Dedifferentiated amniotic fluid mesenchymal stem cell (primary cell): ENCODE results near the gene SVEP1.
"Not testable (repeated sequence)": the region's sequence is repeated elsewhere in the genome, so short reads cannot be mapped to it uniquely, and the experiment has no call there.

Experiments used
- DNase-seq: peaks from one replicate; pipeline ENCODE4 v3.0.0-alpha.2; 2016; ENCODE audit errors: extremely low spot score

SVEP1 gene

DNA sequence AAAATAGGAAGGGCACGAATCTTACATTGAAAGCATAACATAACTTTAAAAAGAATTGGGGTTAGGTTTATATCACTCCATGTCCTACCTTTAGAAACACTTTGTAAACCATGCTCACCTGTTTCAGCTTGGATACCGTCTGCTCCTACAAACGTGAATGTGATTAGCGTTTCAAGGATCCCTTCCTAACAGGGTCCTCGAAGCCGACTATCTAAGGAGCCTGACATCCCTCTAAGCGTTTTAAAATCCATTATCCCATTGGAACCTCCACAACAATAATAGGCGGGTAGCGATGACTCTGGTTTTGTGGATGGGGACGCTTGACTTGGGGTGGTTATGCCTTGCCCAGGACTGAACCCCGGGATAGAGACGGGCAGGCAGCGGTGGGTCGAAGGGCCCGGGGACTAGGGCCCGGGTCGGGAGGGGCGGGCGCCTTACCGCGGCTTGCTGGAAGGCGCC, 937 bp downstream of the SVEP1 start:
- DNase-seq: no peak

DNA sequence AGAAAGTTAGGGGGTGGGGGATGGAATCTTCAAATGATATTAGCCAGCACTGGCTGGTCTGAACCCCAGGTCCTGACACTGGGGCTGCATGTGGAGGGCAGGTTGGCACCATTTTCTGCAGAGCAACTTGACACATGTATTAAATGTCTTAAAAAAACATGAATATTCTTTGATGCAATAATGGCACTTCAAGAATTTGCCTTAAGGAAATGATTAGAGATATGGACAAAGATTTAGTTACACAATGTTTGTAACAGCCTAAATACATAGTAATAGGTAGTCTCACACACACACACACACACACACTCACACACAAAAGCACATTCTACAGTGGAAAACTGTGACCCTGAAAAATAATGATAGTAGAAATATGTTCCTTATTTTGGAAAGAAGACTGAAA, 3.6 kb downstream of the SVEP1 start:
- no peak for DNase-seq

GRCh38 chr9:110575169-110575568, 4.4 kb downstream of the SVEP1 start:
- no peak for DNase-seq

GRCh38 chr9:110573305-110573704, 6.2 kb downstream of the SVEP1 start:
- DNase-seq: no peak

- DNase-seq: no peak
Observed at GRCh38 chr9:110571801-110572483, 7.6 kb downstream of the SVEP1 start.

DNA sequence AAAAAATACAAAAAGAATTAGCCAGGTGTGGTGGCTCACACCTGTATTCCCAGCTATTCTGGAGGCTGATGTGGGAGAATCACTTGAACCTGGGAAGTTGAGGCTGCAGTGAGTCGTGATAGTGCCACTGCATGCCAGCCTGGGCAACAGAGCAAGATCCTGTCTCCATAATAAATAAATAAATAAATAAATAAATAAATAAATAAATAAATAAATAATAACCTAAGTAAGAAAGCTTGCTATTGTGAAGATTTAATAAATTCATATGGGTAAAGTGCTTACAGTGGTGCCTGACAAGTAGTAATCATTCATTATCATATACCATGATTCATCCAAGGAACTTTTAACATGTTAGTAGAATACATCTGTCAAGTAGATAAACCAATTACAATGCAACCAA, 13.4 kb downstream of the SVEP1 start:
- no peak for DNase-seq

GRCh38 chr9:110561826-110562225, 17.7 kb downstream of the SVEP1 start:
- DNase-seq: no peak

- no peak for DNase-seq
Observed at GRCh38 chr9:110559869-110560268, 19.7 kb downstream of the SVEP1 start.

GRCh38 chr9:110555551-110556331, 23.8 kb downstream of the SVEP1 start:
- peak; percentile 76 for DNase-seq

DNA sequence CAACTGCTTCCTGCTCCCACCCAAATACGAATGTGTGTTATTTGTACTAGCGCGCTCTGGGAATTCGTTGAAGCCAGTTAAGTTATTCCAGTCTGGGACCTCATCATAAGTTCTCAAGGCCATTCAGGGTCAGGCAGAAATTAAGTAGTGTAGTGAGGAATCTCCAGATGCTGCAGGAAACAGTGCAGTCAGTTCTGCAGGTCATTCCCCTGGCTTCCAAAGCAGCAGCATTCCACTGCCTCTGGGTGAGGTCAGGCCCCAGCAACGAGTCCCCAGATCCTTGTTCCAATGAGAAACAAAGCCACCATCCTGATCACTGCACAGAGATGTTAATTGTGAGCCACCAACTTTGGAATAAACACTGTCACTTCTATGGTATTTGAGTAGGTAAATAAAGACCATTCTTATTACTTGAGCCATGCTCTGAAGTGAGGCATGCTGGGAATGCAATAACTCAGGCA, 33.1 kb downstream of the SVEP1 start:
- DNase-seq: no peak

GRCh38 chr9:110545705-110546104, 33.8 kb downstream of the SVEP1 start:
- no peak for DNase-seq

GRCh38 chr9:110543631-110544051, 35.9 kb downstream of the SVEP1 start:
- no peak for DNase-seq

DNA sequence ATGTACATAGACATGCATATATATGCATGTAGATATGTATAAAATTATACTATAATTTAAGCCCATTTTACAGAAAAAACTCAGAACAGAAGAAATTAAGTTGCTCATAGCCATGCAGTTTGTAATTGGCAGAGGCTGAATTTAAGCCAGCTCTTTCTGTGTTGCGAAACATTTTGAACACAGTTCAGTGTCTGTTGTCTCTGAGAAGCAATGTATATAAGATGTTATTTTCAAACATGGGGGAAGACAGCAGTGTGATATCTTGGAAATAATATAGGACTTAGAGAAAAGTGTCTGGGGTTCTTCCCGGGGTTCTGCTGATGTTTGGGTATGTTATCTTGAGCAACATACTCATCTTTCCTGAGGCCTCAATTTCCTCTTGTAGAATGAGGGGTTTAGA, 37.6 kb downstream of the SVEP1 start:
- no peak for DNase-seq

DNA sequence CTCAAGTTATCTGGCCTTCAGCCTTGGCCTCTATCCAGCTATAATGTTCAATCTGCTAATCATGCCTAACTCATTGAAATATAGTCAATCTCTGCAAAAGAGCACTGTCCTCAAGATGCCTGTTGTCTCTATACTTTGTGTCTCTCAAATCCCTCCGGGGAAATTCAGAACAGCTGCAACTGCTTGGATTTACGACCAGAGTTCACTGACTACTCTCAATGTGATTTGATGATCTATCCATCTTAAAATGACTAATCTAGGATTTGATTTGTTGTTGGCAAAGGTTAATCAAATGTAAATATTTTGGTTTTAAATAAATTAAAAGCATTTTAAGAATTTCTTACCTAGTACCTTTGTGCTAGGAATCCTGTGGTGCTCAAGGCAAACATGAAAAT, 40.9 kb downstream of the SVEP1 start:
- no peak for DNase-seq

DNA sequence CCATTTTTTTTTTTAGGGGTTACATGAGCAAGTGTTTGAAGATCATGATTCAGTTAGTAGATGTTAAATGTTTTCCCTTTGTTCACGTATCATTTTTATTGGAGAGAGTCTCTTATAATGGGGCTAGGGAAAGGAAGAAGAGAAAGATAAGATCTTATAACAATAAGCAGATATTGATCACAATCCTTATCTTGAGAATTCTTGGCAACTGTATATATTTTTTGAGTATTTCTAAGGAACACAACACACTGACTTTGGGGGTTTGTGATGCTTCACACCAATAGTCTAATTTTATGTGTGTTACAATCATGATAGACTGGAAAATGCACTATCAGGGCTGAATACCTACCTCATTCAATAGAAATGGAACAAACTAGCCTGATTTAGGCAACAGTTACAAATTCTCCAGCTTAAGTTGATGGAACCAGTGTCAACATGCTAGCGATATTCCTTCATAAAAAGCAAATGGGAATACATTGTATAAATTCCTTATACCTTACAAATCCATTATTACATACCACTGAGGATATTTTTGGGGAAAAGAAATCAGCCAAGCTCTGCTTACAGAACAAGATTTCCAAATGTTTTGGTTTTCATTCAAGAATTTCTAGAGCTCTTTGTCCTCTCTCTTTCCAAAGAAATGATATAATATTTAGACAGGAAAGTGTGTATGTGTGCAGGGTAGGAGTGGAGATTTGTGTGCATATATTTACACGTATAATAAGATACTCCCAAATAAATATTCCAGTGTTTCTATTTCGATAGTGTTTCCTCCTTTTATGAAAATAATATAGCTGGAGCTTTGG, 41.5 kb downstream of the SVEP1 start:
- peak; percentile 74 for DNase-seq

DNA sequence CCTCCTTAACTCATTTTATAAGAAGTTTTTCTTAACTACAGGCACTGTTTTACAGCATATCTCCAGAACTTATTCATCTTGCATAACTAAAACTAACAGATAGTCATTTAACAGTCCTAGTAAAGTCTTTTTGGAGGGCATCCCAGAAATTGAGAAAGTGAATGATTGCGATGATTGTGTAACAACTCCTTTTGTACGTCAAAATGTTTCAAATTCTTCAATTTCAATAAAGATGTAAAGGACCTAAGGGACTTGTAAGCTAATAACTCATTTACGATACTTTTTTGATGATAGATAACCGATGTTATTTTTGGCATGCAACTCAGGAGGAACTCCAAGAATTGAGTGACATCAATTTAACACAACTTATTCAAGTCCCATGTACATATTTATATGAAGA, 42.7 kb downstream of the SVEP1 start:
- DNase-seq: peak; percentile 63

DNA sequence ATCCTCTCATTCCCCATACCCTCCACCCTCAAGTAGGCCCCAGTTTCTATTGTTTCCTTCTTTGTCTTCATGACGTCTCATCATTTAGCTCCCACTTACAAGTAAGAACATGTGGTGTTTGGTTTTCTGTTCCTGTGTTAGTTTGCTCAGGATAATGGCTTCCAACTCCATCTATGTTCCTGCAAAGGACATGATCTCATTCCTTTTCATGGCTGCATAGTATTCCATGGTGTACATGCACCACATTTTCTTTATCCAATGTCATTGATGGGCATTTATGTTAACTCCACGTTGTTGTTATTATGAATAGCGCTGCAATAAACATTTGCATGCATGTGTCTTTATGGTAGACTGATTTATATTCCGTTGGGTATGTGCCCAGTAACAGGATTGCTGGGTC, 45.4 kb downstream of the SVEP1 start:
- DNase-seq: not testable (repeated sequence)

DNA sequence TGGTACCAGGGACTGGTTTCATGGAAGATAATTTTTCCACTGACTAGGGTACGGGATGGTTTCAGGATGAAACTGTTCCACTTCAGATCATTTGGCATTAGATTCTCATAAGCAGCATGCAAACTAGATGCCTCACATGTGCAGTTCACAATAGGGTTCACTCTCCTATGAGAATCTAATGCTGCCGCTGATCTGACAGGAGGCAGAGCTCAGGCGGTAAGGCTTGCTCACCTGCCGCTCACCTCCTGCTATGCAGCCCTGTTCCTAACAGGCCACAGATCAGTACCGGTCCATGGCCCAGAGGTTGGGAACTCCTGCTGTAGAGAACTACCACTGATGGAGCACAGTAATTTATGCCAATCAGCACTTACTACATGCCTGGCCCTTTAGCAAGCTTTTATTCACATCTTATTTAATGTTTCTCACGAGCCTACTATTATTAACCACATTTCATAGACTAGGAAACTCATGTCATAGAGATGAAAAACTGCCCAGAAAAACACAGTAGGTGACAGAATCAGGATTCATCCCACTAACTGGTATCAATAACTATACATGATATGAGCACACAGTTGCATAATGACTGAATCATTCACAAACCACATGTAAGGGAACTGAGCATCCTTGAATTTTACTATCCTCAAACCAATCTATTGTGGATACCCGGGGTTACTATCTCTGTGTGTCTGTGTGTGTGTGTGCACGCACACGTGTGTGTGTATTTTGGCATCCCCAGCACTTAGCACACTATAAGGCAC, 46.5 kb downstream of the SVEP1 start:
- DNase-seq: no peak

GRCh38 chr9:110531776-110532175, 47.8 kb downstream of the SVEP1 start:
- no peak for DNase-seq

DNA sequence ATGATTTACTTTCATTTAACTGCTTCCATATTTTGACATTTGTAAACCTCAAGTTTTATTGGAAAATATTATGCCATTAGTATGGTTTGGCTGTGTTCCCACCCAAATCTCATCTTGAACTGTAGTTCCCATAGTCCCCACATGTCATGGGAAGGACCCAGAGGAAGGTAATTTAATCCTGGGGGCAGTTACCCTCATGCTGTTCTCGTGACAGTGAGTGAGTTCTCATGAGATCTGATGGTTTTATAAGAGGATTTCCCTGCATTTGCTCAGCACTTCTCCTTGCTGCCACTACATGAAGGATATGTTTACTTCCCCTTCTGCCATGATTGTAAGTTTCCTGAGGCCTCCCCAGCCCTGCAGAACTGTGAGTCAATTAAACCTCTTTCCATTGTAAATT, 48.3 kb downstream of the SVEP1 start:
- not testable (repeated sequence) for DNase-seq

GRCh38 chr9:110528645-110529044, 50.9 kb downstream of the SVEP1 start:
- no peak for DNase-seq

DNA sequence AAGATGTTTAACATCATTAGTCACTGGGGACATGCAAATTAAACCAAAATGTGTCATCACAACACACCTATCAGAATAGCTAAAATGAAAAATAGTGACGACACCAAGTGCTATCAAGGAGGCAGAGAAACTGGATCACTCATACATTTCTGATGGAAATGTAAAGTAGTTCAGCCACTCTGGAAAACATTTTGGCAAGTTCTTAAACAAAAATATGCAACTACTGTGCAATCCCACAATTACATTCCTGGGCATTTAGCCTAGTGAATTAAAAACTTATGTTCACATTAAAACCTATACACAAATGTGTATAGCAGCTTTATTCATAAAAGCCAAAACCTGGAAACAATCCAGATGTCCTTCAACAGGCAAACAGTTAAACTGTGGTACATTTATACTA, 53.1 kb downstream of the SVEP1 start:
- DNase-seq: peak; percentile 82
